ENCODE data around the gene ILRUN. TPM values are rescaled to one million over a fixed set of nuclear protein-coding genes. Genes with fewer than 3 reads are reported as not detected.

ILRUN gene
- polyA plus RNA-seq, 1 donor (not counting 4 experiments of a cell fraction or from before 2014, with no cell fraction given), result 64.1 TPM

GRCh38 chr6:34657307-34657978, 39.1 kb downstream of the ILRUN start:
- Histone ChIP-seq H3K4me3 (ENCODE audit: control insufficient read depth in 2 of 3, extremely low read depth in 1 of 3, insufficient read depth in 2 of 3, low read depth in 1 of 3, low read length in 3 of 3) (peak overlapping the region; percentile 10 to 71 (median 65)), H2AFZ (ENCODE audit: control insufficient read depth, low read length) (peak overlapping the region; percentile 49), H3K27ac (ENCODE audit: control insufficient read depth, insufficient read depth, low read length) (peak overlapping the region; percentile 95), H3K27me3 (ENCODE audit: control insufficient read depth, extremely low read depth, insufficient read depth, low read length) (no peaks in the 10 kb centered on the region), H3K9me1 (ENCODE audit: control insufficient read depth, extremely low read depth, insufficient read depth, low read length) (no peaks in the 10 kb centered on the region), H3K79me2 (ENCODE audit: control insufficient read depth, insufficient read depth, low read length) (peaks cover 79% of the 10 kb centered on the region), H3K4me2 (ENCODE audit: control insufficient read depth, extremely low read depth, insufficient read depth, low read depth, low read length) (peak overlapping the region; percentile 99), H3K36me3 (ENCODE audit: control insufficient read depth in 2 of 2, extremely low read depth in 1 of 2, insufficient read depth in 2 of 2, low read length in 2 of 2) (peaks cover 12 to 14% of the 10 kb centered on the region in 2 experiments), H3K9ac (ENCODE audit: control insufficient read depth, extremely low read depth, insufficient read depth, low read length) (peak overlapping the region; percentile 79), H3K4me1 (ENCODE audit: control insufficient read depth, extremely low read depth, insufficient read depth, low read length) (peaks cover 34% of the 10 kb centered on the region), H4K20me1 (ENCODE audit: control insufficient read depth, extremely low read depth, insufficient read depth, low read length) (no peaks in the 10 kb centered on the region), H3K9me3 (ENCODE audit: control insufficient read depth, low read depth, low read length) (no peaks in the 10 kb centered on the region)
- peak; percentile 55 for FAIRE-seq
- DNase-seq (ENCODE audit: low read depth, low spot score), result no peak
- TF ChIP-seq EZH2 (IDR thresholded peaks at IDR 0.05; ENCODE audit: low read length), result no peak
- TF ChIP-seq, protein P1, sequence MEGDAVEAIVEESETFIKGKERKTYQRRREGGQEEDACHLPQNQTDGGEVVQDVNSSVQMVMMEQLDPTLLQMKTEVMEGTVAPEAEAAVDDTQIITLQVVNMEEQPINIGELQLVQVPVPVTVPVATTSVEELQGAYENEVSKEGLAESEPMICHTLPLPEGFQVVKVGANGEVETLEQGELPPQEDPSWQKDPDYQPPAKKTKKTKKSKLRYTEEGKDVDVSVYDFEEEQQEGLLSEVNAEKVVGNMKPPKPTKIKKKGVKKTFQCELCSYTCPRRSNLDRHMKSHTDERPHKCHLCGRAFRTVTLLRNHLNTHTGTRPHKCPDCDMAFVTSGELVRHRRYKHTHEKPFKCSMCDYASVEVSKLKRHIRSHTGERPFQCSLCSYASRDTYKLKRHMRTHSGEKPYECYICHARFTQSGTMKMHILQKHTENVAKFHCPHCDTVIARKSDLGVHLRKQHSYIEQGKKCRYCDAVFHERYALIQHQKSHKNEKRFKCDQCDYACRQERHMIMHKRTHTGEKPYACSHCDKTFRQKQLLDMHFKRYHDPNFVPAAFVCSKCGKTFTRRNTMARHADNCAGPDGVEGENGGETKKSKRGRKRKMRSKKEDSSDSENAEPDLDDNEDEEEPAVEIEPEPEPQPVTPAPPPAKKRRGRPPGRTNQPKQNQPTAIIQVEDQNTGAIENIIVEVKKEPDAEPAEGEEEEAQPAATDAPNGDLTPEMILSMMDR (optimal IDR thresholded peaks at IDR 0.05 in 1 of 3, IDR thresholded peaks at IDR 0.05 in 1 of 3, conservative IDR thresholded peaks at IDR 0.05 in 1 of 3; ENCODE audit: extremely low read depth in 1 of 3, insufficient read depth in 2 of 3, low read length in 3 of 3), result no peak
- dilution Hi-C loops (cut with MboI; ENCODE audit: extremely low pct_ligation_motif_present, low sequenced_read_pairs), result no loop called here

- Histone ChIP-seq H3K36me3 (ENCODE audit: control insufficient read depth in 2 of 2, extremely low read depth in 1 of 2, insufficient read depth in 2 of 2, low read length in 2 of 2) (peaks cover 12 to 14% of the 10 kb centered on the region in 2 experiments), H3K9me3 (ENCODE audit: control insufficient read depth, low read depth, low read length) (no peaks in the 10 kb centered on the region), H3K4me1 (ENCODE audit: control insufficient read depth, extremely low read depth, insufficient read depth, low read length) (peaks cover 34% of the 10 kb centered on the region), H3K9me1 (ENCODE audit: control insufficient read depth, extremely low read depth, insufficient read depth, low read length) (no peaks in the 10 kb centered on the region), H3K79me2 (ENCODE audit: control insufficient read depth, insufficient read depth, low read length) (peaks cover 76% of the 10 kb centered on the region), H3K4me2 (ENCODE audit: control insufficient read depth, extremely low read depth, insufficient read depth, low read depth, low read length) (peak overlapping the region; percentile 99), H3K27me3 (ENCODE audit: control insufficient read depth, extremely low read depth, insufficient read depth, low read length) (no peaks in the 10 kb centered on the region), H2AFZ (ENCODE audit: control insufficient read depth, low read length) (no peak overlapping the region), H4K20me1 (ENCODE audit: control insufficient read depth, extremely low read depth, insufficient read depth, low read length) (no peaks in the 10 kb centered on the region), H3K4me3 (ENCODE audit: control insufficient read depth in 2 of 3, extremely low read depth in 1 of 3, insufficient read depth in 2 of 3, low read depth in 1 of 3, low read length in 3 of 3) (peak overlapping the region in 2 of 3 experiments; percentile 65 to 71), H3K27ac (ENCODE audit: control insufficient read depth, insufficient read depth, low read length) (peak overlapping the region; percentile 95), H3K9ac (ENCODE audit: control insufficient read depth, extremely low read depth, insufficient read depth, low read length) (peak overlapping the region; percentile 79)
- TF ChIP-seq, protein P1 (optimal IDR thresholded peaks at IDR 0.05 in 1 of 3, IDR thresholded peaks at IDR 0.05 in 1 of 3, conservative IDR thresholded peaks at IDR 0.05 in 1 of 3; ENCODE audit: extremely low read depth in 1 of 3, insufficient read depth in 2 of 3, low read length in 3 of 3), result no peak
- TF ChIP-seq EZH2 (IDR thresholded peaks at IDR 0.05; ENCODE audit: low read length), result no peak
- FAIRE-seq (no peak), DNase-seq (ENCODE audit: low read depth, low spot score) (no peak)
- dilution Hi-C loops (cut with MboI; ENCODE audit: extremely low pct_ligation_motif_present, low sequenced_read_pairs), result no loop called here
Observed at GRCh38 chr6:34657037-34657306, 39.6 kb downstream of the ILRUN start.
